Transverse colon (tissue), 4 donors: ENCODE data around the gene OR5T2. TPM values are rescaled to one million over a fixed set of nuclear protein-coding genes. Genes with fewer than 3 reads are reported as not detected.

Source experiments
- DNase-seq: peaks from one replicate; pipeline ENCODE4 v3.0.0-alpha.2; 2019
- H3K27ac ChIP-seq, 4 donors: fragments of 200-600 bp; sonication (generic); 2 replicates each; pipeline ENCODE4 v1.5.1; 2016 to 2018; ENCODE audit warnings: inconsistent platforms in 4 of 4
- H3K27me3 ChIP-seq: fragments of 200-600 bp; sonication (generic); 2 replicates; pipeline ENCODE4 v1.5.1; 2017; ENCODE audit warnings: inconsistent platforms
- H3K36me3 ChIP-seq, 4 donors: fragments of 200-600 bp; sonication (generic); 2 replicates each; pipeline ENCODE4 v1.5.1; 2017 to 2019; ENCODE audit warnings: inconsistent platforms in 4 of 4
- H3K4me1 ChIP-seq, 4 donors: fragments of 200-600 bp; sonication (generic); 2 replicates each; pipeline ENCODE4 v1.5.1; 2017 to 2020; ENCODE audit warnings: inconsistent platforms in 4 of 4
- H3K4me3 ChIP-seq, 4 donors: fragments of 200-600 bp; sonication (generic); 1 replicate in 1 of 4; 2 replicates in 3 of 4; pipeline versions ENCODE4 v1.5.1 to v1.6.1; 2017 to 2019; ENCODE audit warnings: inconsistent platforms in 4 of 4
- H3K9me3 ChIP-seq, 2 donors: fragments of 200-600 bp; sonication (generic); 2 replicates each; pipeline ENCODE4 v1.5.1; 2017 to 2019; ENCODE audit warnings: inconsistent platforms in 2 of 2
- EP300 ChIP-seq: sonication (generic); formaldehyde crosslinking; IDR thresholded peaks from one replicate; pipeline ENCODE4 v1.6.1; 2017; ENCODE audit warnings: antibody characterized with exemption, low read depth
- POLR2A ChIP-seq: fragments of 450-650 bp; IDR thresholded peaks from one replicate; pipeline ENCODE4 v1.6.1; 2016; ENCODE audit warnings: antibody characterized with exemption, mild to moderate bottlenecking, moderate library complexity
- POLR2AphosphoS5 ChIP-seq, 3 donors: sonication (generic); formaldehyde crosslinking; IDR thresholded peaks; one replicate each; pipeline ENCODE4 v1.6.1; 2016; ENCODE audit warnings: antibody characterized with exemption in 3 of 3
- in situ Hi-C, 4 donors: fragments of 200-750 bp; cut with MboI; loops; one replicate each; pipeline versions ENCODE4 v1.15.0 to v1.15.1; 2017; ENCODE audit warnings: low sequenced_read_pairs in 3 of 4, low pct_ligation_motif_present in 1 of 4, low pct_unique_long_range_greater_than_20kb in 1 of 4
- intact Hi-C: fragments of 100-400 bp; cut with DNase I; formaldehyde crosslinking; loops from one replicate; pipeline ENCODE4 v1.15.1; 2023; ENCODE audit warnings: low total_unique reads
- total RNA-seq, 4 donors: library from RNA; depleted of rRNA; stranded (reverse); fragments of >200 nt; gene quantifications; one replicate each; pipeline ENCODE4 v1.1.0, GENCODE V29; 2016
- TF ChIP-seq, protein P1 (sequence below), 5 experiments: fragments of 200-600 bp in 3 of 5; fragments of 450-650 bp in 2 of 5; sonication (generic) in 3 of 5; IDR thresholded peaks; 1 replicate in 2 of 5; 2 replicates in 3 of 5; pipeline ENCODE4 v1.5.1; 2016 to 2017; ENCODE audit warnings: antibody characterized with exemption in 5 of 5, inconsistent platforms in 3 of 5, mild to moderate bottlenecking in 2 of 5, moderate library complexity in 1 of 5

Gene OR5T2
- total RNA-seq, 4 donors from 2014 or later = not detected

DNA sequence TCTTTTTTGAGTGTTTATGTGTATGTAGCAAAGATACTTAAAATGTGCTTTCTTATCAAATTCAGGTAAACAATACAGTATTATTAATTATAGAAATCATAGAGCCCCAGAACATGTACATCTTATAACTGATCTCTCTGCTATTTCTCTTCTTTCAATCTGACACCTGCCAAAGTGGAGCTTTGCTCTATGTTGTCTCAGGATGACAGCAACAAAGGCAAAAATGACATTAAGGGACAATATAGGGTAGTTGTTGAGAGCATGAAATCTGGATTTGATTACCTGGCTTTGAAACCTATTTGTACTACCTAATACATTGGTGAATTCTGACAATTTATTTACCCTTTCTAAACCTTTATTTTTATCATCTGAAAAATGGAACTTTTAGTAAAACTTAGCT, 50.6 kb downstream of the OR5T2 start:
- in situ Hi-C loops = no loop called here
- Histone ChIP-seq H3K4me1 (no peaks in the 10 kb centered on the region), H3K27ac (no peak overlapping the region), H3K27me3 (no peaks in the 10 kb centered on the region), H3K4me3 (no peak overlapping the region), H3K36me3 (no peaks in the 10 kb centered on the region), H3K9me3 (peaks cover 0 to 11% of the 10 kb centered on the region in 2 donors)
- DNase-seq = no peak
- TF ChIP-seq POLR2AphosphoS5 (IDR thresholded peaks at IDR 0.05) = no peak
- no peak for TF ChIP-seq POLR2A
- TF ChIP-seq EP300 = no peak
- TF ChIP-seq, protein P1, sequence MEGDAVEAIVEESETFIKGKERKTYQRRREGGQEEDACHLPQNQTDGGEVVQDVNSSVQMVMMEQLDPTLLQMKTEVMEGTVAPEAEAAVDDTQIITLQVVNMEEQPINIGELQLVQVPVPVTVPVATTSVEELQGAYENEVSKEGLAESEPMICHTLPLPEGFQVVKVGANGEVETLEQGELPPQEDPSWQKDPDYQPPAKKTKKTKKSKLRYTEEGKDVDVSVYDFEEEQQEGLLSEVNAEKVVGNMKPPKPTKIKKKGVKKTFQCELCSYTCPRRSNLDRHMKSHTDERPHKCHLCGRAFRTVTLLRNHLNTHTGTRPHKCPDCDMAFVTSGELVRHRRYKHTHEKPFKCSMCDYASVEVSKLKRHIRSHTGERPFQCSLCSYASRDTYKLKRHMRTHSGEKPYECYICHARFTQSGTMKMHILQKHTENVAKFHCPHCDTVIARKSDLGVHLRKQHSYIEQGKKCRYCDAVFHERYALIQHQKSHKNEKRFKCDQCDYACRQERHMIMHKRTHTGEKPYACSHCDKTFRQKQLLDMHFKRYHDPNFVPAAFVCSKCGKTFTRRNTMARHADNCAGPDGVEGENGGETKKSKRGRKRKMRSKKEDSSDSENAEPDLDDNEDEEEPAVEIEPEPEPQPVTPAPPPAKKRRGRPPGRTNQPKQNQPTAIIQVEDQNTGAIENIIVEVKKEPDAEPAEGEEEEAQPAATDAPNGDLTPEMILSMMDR (IDR thresholded peaks at IDR 0.05) = no peak
- intact Hi-C loops = no loop called here

Other genes starting within 250 kb of the OR5T2 start
- gene OR5F1, start 239.6 kb downstream of the OR5T2 start, total RNA-seq = not detected
- gene OR5AS1, start 206.6 kb downstream of the OR5T2 start, total RNA-seq = not detected
- gene OR8I2, start 140.9 kb downstream of the OR5T2 start, total RNA-seq = not detected
- not detected for gene OR8H2, start 130.6 kb downstream of the OR5T2 start, total RNA-seq
- gene OR8H3, start 111.9 kb downstream of the OR5T2 start, total RNA-seq = not detected
- not detected for gene OR8J3, start 94.1 kb downstream of the OR5T2 start, total RNA-seq
- not detected for gene OR8K5, start 73.9 kb downstream of the OR5T2 start, total RNA-seq
- not detected for gene OR5J2, start 57.6 kb downstream of the OR5T2 start, total RNA-seq
- not detected for gene OR5T3, start 18.0 kb upstream of the OR5T2 start, total RNA-seq
- gene OR5T1, start 39.9 kb upstream of the OR5T2 start, total RNA-seq = not detected
- not detected for gene OR8H1, start 58.0 kb upstream of the OR5T2 start, total RNA-seq
- not detected for gene OR8K3, start 80.9 kb upstream of the OR5T2 start, total RNA-seq
- not detected for gene OR8K1, start 111.8 kb upstream of the OR5T2 start, total RNA-seq
- not detected for gene OR8J1, start 120.0 kb upstream of the OR5T2 start, total RNA-seq
- not detected for gene OR8U1, start 141.4 kb upstream of the OR5T2 start, total RNA-seq
- gene OR5AL1, start 178.4 kb upstream of the OR5T2 start, total RNA-seq = not detected
- gene OR5M3, start 239.1 kb upstream of the OR5T2 start, total RNA-seq = not detected